ENCODE data around the gene GHR.

GHR gene

GRCh38 chr5:42518595-42519221 is 95.5 kb downstream of the GHR start:
- no peak for DNase-seq

- DNase-seq, result no peak
Measured at GRCh38 chr5:42520203-42520602, 97.0 kb downstream of the GHR start.

- no peak for DNase-seq
Measured at GRCh38 chr5:42520957-42521356, 97.7 kb downstream of the GHR start.

- DNase-seq, result no peak
Measured at GRCh38 chr5:42521406-42521805, 98.2 kb downstream of the GHR start.

GRCh38 chr5:42522783-42523182 is 99.5 kb downstream of the GHR start:
- DNase-seq, result no peak

- DNase-seq, result no peak
Measured at GRCh38 chr5:42526179-42526578, 102.9 kb downstream of the GHR start.

GRCh38 chr5:42531611-42532010 is 108.4 kb downstream of the GHR start:
- DNase-seq, result no peak

GRCh38 chr5:42542106-42542505 is 118.9 kb downstream of the GHR start:
- DNase-seq, result no peak

- DNase-seq, result no peak
Measured at GRCh38 chr5:42543774-42544173, 120.5 kb downstream of the GHR start.

GRCh38 chr5:42545038-42545437 is 121.8 kb downstream of the GHR start:
- DNase-seq, result no peak

GRCh38 chr5:42547141-42547540 is 123.9 kb downstream of the GHR start:
- DNase-seq, result no peak

GRCh38 chr5:42547894-42548293 is 124.7 kb downstream of the GHR start:
- DNase-seq, result no peak

GRCh38 chr5:42552597-42552996 is 129.4 kb downstream of the GHR start:
- no peak for DNase-seq

GRCh38 chr5:42553461-42553860 is 130.2 kb downstream of the GHR start:
- no peak for DNase-seq

- DNase-seq, result no peak
Measured at GRCh38 chr5:42555010-42555409, 131.8 kb downstream of the GHR start.

- DNase-seq, result no peak
Measured at GRCh38 chr5:42555797-42556196, 132.6 kb downstream of the GHR start.

GRCh38 chr5:42557689-42558088 is 134.4 kb downstream of the GHR start:
- DNase-seq, result no peak

- DNase-seq, result no peak
Measured at GRCh38 chr5:42561656-42562055, 138.4 kb downstream of the GHR start.

GRCh38 chr5:42564689-42565356 is 141.6 kb downstream of the GHR start:
- DNase-seq, result no peak

- DNase-seq, result no peak
Measured at GRCh38 chr5:42566652-42567295, 143.5 kb downstream of the GHR start.

GRCh38 chr5:42569325-42569724 is 146.1 kb downstream of the GHR start:
- no peak for DNase-seq

- no peak for DNase-seq
Measured at GRCh38 chr5:42569953-42570548, 146.8 kb downstream of the GHR start.

GRCh38 chr5:42570966-42571960 is 148.0 kb downstream of the GHR start:
- DNase-seq, result no peak
